Activated CD8-positive, alpha-beta T cell treated with anti-CD3 and anti-CD28 coated beads for 36 hours (primary cell): ENCODE results near the gene DNAH8. TPM values are rescaled to one million over a fixed set of nuclear protein-coding genes. Genes with fewer than 3 reads are reported as not detected.

Experiments
- ATAC-seq: fragments of 200-7000 bp; cut with Tn5 transposase; one replicate; pipeline ENCODE4 v1.10.0; 2021; ENCODE audit warnings: mild to moderate bottlenecking, moderate library complexity
- CTCF ChIA-PET: fragments of 350-600 bp; sonication (Branson Sonifier 250); formaldehyde crosslinking; loops from one replicate; lab custom pipeline; 2021; ENCODE audit warnings: antibody characterized with exemption; lab: Charles Lee
- POLR2A ChIA-PET: fragments of 350-600 bp; sonication (Branson Sonifier 250); formaldehyde crosslinking; loops from one replicate; lab custom pipeline; 2021; ENCODE audit warnings: antibody characterized with exemption; lab: Charles Lee
- DNase-seq: peaks from one replicate; pipeline ENCODE4 v3.0.0-alpha.2; 2020
- H3K27ac Mint-ChIP-seq: one replicate; pipeline ENCODE4 v1.8.0; 2021; ENCODE audit warnings: mild to moderate bottlenecking, mixed read lengths
- H3K27me3 Mint-ChIP-seq: one replicate; pipeline ENCODE4 v1.8.0; 2021; ENCODE audit warnings: mixed read lengths
- H3K36me3 Mint-ChIP-seq: one replicate; pipeline ENCODE4 v1.8.0; 2021; ENCODE audit warnings: low read depth, mixed read lengths
- H3K4me1 Mint-ChIP-seq: one replicate; pipeline ENCODE4 v1.8.0; 2021; ENCODE audit warnings: low read depth, mixed read lengths
- H3K4me3 Mint-ChIP-seq: one replicate; pipeline ENCODE4 v1.8.0; 2021; ENCODE audit warnings: mild to moderate bottlenecking, moderate library complexity, mixed read lengths
- H3K9me3 Mint-ChIP-seq: one replicate; pipeline ENCODE4 v1.8.0; 2021; ENCODE audit warnings: mixed read lengths
- CTCF ChIP-seq: fragments of 200-600 bp; IDR thresholded peaks from one replicate; pipeline ENCODE4 v1.8.0; 2022; ENCODE audit warnings: antibody characterized with exemption, mild to moderate bottlenecking
- intact Hi-C: fragments of 100-400 bp; cut with micrococcal nuclease; formaldehyde crosslinking; loops from one replicate; pipeline ENCODE4 v1.10.0; 2022
- total RNA-seq, 2 experiments: library from RNA; stranded (reverse); gene quantifications; one replicate each; pipeline ENCODE4 v1.2.3, GENCODE V29; 2021

The DNAH8 gene
- total RNA-seq, 2 experiments from 2014 or later, result not detected

- no peaks in the 10 kb centered on the region for H3K4me1 Mint-ChIP-seq
- POLR2A ChIA-PET, result no interaction called here
- no peak overlapping the region for H3K27ac Mint-ChIP-seq
- no peak for TF ChIP-seq CTCF
- ATAC-seq (no peak), DNase-seq (no peak)
- intact Hi-C loops, result no loop called here
- no peaks in the 10 kb centered on the region for H3K9me3 Mint-ChIP-seq
- H3K4me3 Mint-ChIP-seq, result no peak overlapping the region
- CTCF ChIA-PET, result no interaction called here
- no peaks in the 10 kb centered on the region for H3K36me3 Mint-ChIP-seq
- H3K27me3 Mint-ChIP-seq, result peaks cover 40% of the 10 kb centered on the region
Observed at GRCh38 chr6:38796850-38797249, 81.7 kb downstream of the DNAH8 start.

DNA sequence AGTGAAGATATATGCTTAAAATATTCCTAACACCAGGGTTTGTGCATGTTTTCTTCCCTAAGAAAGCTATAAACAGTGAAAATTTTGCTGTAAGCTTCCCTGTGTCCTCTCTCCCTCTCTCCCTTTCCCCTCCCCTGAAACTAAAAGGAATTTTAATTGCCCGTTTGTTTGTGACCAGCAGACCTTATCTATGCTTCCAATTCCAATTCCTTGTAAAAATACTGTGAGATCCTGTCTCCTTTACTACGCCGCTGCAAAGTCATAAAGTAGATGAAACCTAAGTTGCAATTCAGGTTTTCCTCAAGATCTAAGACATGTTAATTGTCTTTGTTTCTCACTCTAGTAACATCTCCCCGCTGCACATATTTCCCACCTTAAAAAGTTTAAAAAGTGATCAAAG lies 82.3 kb downstream of the DNAH8 start:
- ATAC-seq (no peak), DNase-seq (no peak)
- H3K27me3 Mint-ChIP-seq, result peaks cover 38% of the 10 kb centered on the region
- H3K27ac Mint-ChIP-seq, result no peak overlapping the region
- H3K9me3 Mint-ChIP-seq, result no peaks in the 10 kb centered on the region
- H3K4me3 Mint-ChIP-seq, result no peak overlapping the region
- intact Hi-C loops, result no loop called here
- TF ChIP-seq CTCF, result no peak
- H3K4me1 Mint-ChIP-seq, result no peaks in the 10 kb centered on the region
- no peaks in the 10 kb centered on the region for H3K36me3 Mint-ChIP-seq
- CTCF ChIA-PET, result no interaction called here
- POLR2A ChIA-PET, result no interaction called here

- intact Hi-C loops, result no loop called here
- H3K27ac Mint-ChIP-seq, result no peak overlapping the region
- no peaks in the 10 kb centered on the region for H3K36me3 Mint-ChIP-seq
- H3K4me3 Mint-ChIP-seq, result no peak overlapping the region
- no peaks in the 10 kb centered on the region for H3K4me1 Mint-ChIP-seq
- DNase-seq (no peak), ATAC-seq (no peak)
- POLR2A ChIA-PET, result no interaction called here
- H3K27me3 Mint-ChIP-seq, result peaks cover 39% of the 10 kb centered on the region
- H3K9me3 Mint-ChIP-seq, result no peaks in the 10 kb centered on the region
- CTCF ChIA-PET, result no interaction called here
- TF ChIP-seq CTCF, result no peak
Observed at GRCh38 chr6:38799529-38800184, 84.5 kb downstream of the DNAH8 start.

GRCh38 chr6:38801305-38801704 lies 86.2 kb downstream of the DNAH8 start:
- TF ChIP-seq CTCF, result no peak
- intact Hi-C loops, result no loop called here
- POLR2A ChIA-PET, result no interaction called here
- no peaks in the 10 kb centered on the region for H3K4me1 Mint-ChIP-seq
- CTCF ChIA-PET, result no interaction called here
- ATAC-seq (no peak), DNase-seq (no peak)
- no peak overlapping the region for H3K4me3 Mint-ChIP-seq
- no peaks in the 10 kb centered on the region for H3K36me3 Mint-ChIP-seq
- no peaks in the 10 kb centered on the region for H3K9me3 Mint-ChIP-seq
- H3K27me3 Mint-ChIP-seq, result peaks cover 40% of the 10 kb centered on the region
- H3K27ac Mint-ChIP-seq, result no peak overlapping the region

DNA sequence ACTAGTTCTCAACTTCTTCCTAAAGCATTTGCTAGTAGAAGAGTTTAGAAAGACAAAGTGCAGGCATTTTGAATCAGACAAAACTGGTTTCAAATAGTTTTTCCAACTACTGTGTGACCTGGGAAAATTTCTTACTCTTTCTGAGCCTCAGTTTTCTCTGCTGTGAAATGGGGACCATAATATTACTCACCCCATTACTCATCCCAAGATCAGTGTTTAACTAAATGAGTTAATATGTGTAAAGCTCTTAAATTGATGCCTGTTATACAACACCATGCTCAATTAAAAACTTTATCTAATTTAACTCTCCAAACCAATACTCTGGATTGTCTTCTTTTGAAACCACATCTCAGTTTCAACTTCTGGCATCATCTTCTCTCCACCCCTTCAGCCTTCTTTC lies 87.4 kb downstream of the DNAH8 start:
- no peaks in the 10 kb centered on the region for H3K9me3 Mint-ChIP-seq
- intact Hi-C loops, result no loop called here
- POLR2A ChIA-PET, result no interaction called here
- TF ChIP-seq CTCF, result no peak
- peaks cover 41% of the 10 kb centered on the region for H3K27me3 Mint-ChIP-seq
- no peaks in the 10 kb centered on the region for H3K36me3 Mint-ChIP-seq
- H3K27ac Mint-ChIP-seq, result no peak overlapping the region
- ATAC-seq (no peak), DNase-seq (no peak)
- no peaks in the 10 kb centered on the region for H3K4me1 Mint-ChIP-seq
- CTCF ChIA-PET, result no interaction called here
- H3K4me3 Mint-ChIP-seq, result no peak overlapping the region
